Measurements from ENCODE around the gene IL12RB2. TPM values are rescaled to one million over a fixed set of nuclear protein-coding genes. Genes with fewer than 3 reads are reported as not detected.

IL12RB2 gene
- total RNA-seq, 1 experiment from 2014 or later: 0.22 TPM

- no peak for TF ChIP-seq CTCF (IDR thresholded peaks at IDR 0.05 in 2 of 3, conservative IDR thresholded peaks at IDR 0.05 in 1 of 3; ENCODE audit: borderline replicate concordance in 1 of 3, insufficient read depth in 1 of 3, low read depth in 2 of 3, low read length in 2 of 3)
Measured at GRCh38 chr1:67361641-67362040, 54.0 kb downstream of the IL12RB2 start (continued).

GRCh38 chr1:67367370-67368045, 59.8 kb downstream of the IL12RB2 start:
- no peak for ATAC-seq
- H3K4me3 ChIP-seq (replicated peaks in 1 of 2; ENCODE audit: low read depth in 1 of 2, low read length in 2 of 2): no peak overlapping the region
- TF ChIP-seq POLR2AphosphoS5 (IDR thresholded peaks at IDR 0.05; ENCODE audit: low read depth, low read length): no peak
- no peak for TF ChIP-seq EGR1 (IDR thresholded peaks at IDR 0.05; ENCODE audit: low read depth)
- TF ChIP-seq POLR2A (IDR thresholded peaks at IDR 0.05; ENCODE audit: borderline replicate concordance, extremely low read depth, insufficient read depth, insufficient read length): no peak
- no peak for TF ChIP-seq MAX (IDR thresholded peaks at IDR 0.05)
- TF ChIP-seq SP1 (IDR thresholded peaks at IDR 0.05; ENCODE audit: low read depth): no peak
- no peak for TF ChIP-seq ELF1 (IDR thresholded peaks at IDR 0.05; ENCODE audit: borderline replicate concordance, low read depth)
- H4K20me1 ChIP-seq (ENCODE audit: insufficient read depth): no peaks in the 10 kb centered on the region
- H3K79me2 ChIP-seq (ENCODE audit: insufficient read depth, low read length): no peaks in the 10 kb centered on the region
- no peak for DNase-seq (ENCODE audit: low read depth, low spot score)
- H3K27me3 ChIP-seq (ENCODE audit: insufficient read depth, low read length): no peaks in the 10 kb centered on the region
- no peak overlapping the region for H2AFZ ChIP-seq (ENCODE audit: low read depth, low read length, poor library complexity, severe bottlenecking)
- no peaks in the 10 kb centered on the region for H3K36me3 ChIP-seq (ENCODE audit: control insufficient read depth in 1 of 2, insufficient read depth in 2 of 2, low read length in 2 of 2)
- CTCF ChIA-PET: no interaction called here
- H3K9ac ChIP-seq (ENCODE audit: low read length): no peak overlapping the region
- no peak overlapping the region for H3K4me2 ChIP-seq (ENCODE audit: low read length)
- RAD21 ChIA-PET (ENCODE audit: low non-redundant PET in 1 of 2, low total read pairs in 2 of 2, uncharacterized antibody in 2 of 2, unreplicated experiment in 2 of 2): no interaction called here
- POLR2A ChIA-PET: no interaction called here
- BruUV-seq (replicated peaks): no TSS peak
- H3K9me2 ChIP-seq (ENCODE audit: insufficient read depth): no peaks in the 10 kb centered on the region
- H3K9me3 ChIP-seq (ENCODE audit: control insufficient read depth in 1 of 2, insufficient read depth in 1 of 2, low read depth in 1 of 2, low read length in 2 of 2): no peaks in the 10 kb centered on the region
- H3K27ac ChIP-seq (ENCODE audit: low read depth, low read length): no peak overlapping the region
- no peaks in the 10 kb centered on the region; a peak in 1 of 4 replicates for H3K4me1 ChIP-seq (ENCODE audit: control insufficient read depth in 1 of 2, insufficient read depth in 2 of 2, low read length in 2 of 2)
- intact Hi-C loops (cut with micrococcal nuclease): no loop called here
